AG08395 (cell line): Measurements from ENCODE around the gene TRAF7.
A peak's percentile ranks its signal among the peaks of the same experiment; 100 is the strongest.

Experiments
- DNase-seq: peaks from one replicate; pipeline ENCODE4 v3.0.0; 2012; ENCODE audit warnings: mixed read lengths, low spot score

Gene TRAF7

DNA sequence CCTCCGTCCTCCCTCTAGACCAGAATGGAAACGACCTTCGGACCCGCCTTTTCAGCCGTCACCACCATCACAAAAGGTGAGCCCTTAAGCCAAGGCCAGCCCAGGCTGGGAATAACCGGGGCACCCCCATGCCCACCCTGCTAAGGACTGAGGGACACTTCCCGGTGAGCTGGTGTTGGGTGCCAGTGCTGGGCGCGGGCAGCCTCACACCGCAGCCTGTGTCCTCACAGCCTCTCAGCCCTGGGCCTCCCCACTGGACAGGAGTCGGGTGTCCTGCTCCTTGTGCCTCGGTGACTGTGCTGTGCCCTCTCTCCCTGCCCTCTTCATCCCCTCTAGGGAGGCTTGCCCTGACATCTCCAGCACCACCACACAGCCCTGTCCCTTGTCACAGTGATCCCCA lies 10.3 kb downstream of the TRAF7 start:
- DNase-seq: no peak

GRCh38 chr16:2166263-2167067 lies 10.9 kb downstream of the TRAF7 start:
- no peak for DNase-seq

DNA sequence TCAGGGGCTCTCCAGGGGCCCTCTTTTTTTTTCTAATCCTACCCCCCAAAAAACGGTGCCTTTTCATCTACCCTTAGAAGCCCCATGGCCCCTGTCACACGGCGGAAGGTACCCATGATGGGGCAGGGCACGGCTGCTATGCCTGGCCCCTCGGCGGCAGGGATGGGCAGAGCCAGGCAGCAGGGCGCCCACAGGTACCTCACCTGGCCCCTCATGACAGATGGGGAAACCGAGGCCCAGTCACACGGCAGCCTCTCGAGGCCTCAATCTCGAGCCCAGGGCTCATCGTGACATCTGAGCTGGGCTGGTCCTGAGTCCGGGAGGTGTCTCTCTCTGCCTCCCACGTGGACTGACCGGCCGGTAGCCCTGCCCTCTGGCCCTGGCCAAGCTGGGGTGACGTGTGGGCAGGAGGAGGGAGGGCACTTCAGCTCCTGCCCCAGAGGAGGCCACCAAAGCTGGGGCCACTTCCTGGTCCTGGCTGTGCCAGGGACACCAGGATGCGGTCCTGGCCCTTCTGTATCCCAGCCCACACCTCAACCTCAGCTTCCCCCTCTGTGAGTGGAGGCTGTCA lies 11.6 kb downstream of the TRAF7 start:
- no peak for DNase-seq

GRCh38 chr16:2170080-2170479 lies 14.5 kb downstream of the TRAF7 start:
- no peak for DNase-seq

GRCh38 chr16:2170587-2171435 lies 15.2 kb downstream of the TRAF7 start:
- no peak for DNase-seq

DNA sequence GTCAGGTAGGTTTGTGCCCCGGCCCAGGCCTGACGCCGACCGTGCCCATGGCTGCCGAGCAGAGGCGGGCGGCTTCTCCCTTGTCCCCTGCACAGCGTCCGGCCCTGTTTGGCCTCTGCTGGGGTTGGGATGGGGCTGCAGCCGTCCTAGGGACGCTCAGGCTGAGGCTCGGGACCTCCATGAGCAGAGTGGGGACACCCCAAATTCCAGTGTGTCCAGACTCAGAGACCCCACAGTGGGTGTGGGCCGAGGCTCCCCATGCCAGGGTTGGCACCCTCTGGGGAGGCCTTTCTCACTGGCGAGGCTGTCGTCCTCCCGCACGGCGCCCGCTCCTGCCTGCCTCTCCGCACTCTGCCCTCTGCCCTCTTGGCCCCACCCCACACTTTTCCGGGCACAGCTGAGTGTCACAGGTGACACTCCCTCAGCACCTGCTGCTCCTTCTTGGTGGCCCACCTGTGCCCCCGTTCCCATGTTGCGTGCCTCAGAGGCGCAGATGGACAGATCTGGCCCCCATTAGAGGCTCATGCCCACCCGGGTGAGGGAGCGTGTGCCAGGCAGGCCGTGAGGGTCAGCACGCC lies 16.1 kb downstream of the TRAF7 start:
- no peak for DNase-seq

DNA sequence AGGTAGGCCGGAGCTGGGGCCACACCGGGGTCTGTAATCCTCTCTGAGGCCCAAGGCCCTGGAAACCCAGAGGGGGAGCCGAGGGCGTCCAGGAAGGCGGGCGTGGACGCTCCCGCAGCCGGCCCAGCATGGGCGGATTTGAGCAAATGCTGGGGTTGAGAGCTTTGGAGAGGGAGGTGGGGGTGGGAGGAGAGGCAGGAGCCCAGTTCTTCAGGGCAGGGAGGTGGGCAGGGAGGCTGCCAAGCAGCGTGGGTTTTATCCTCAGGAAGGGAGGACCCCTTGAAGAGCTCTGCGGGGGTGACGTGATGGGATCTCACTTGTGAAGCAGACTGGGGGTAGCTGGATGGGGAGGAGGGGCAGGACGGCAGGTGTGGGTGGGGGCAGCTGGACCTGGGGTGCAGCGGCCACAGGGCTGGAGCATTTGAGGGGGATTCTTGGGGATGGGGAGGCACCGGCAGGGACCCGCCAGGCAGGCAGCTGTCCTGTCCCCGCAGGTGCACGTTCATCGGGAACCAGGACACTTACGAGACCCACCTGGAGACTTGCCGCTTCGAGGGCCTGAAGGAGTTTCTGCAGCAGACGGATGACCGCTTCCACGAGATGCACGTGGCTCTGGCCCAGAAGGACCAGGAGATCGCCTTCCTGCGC lies 17.2 kb downstream of the TRAF7 start:
- no peak for DNase-seq

DNA sequence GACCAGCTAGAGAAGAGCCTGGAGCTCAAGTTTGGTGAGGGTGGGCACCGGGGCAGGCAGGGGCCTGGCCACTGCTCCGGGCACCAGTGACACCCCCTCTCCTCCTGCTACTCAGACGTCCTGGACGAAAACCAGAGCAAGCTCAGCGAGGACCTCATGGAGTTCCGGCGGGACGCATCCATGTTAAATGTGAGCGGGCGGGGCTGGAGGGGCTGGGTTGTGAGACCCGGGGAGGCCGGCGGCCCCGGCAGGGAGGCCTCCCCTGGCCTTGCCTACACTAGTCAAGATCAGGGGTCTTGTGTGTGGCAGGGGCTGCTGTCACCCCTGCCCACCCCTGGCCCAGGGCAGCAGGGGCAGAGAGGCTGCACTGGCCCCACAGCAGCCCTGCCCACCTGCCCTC lies 17.8 kb downstream of the TRAF7 start:
- DNase-seq: no peak

DNA sequence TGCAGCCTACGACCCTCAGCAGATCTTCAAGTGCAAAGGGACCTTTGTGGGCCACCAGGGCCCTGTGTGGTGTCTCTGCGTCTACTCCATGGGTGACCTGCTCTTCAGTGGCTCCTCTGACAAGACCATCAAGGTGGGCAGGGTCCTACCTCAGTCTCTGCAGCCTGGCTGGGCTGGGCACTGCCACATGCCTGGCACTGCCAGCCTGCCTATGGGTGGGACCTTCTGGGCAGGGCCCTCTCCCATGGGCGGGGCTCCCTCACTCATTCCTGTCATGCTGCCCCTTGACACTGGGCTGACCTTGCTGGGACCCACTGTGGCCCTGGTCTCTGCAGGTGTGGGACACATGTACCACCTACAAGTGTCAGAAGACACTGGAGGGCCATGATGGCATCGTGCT lies 18.3 kb downstream of the TRAF7 start:
- DNase-seq: no peak

DNA sequence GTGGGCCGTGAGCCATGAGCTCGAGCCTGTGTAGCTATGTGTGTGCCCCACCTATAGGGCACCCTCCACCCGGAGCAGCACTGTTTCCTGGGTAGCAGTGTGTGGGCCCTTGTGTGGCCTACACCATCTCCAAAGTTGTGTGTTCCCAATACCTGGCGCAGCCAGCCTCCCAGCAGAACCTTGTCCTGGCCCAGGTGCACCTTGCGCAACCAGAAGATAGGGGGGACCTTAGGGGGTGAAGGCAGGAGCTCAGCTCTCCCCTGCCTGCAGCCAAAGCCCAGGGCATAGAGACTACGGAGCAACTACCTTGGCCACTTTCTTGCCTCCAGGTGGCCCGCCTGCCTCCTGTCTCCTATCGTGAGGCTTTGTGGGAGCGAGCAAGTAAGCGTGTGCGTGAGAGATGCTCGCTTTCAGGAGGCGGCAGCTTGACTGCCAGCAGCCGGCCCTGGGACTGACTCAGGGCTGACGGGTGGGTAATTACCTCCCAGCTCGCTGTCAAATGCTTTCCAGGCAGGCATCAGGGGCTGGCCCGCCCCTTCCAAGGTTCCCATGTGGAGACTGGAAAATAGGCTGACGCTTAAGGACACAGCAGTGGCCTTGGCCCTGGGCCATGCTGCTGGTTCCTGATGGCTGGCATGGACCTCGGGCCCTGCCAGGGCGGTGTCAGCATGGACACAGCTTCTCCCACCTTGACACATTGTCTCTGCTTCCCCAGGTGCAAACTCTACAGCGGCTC lies 19.0 kb downstream of the TRAF7 start:
- DNase-seq: no peak

DNA sequence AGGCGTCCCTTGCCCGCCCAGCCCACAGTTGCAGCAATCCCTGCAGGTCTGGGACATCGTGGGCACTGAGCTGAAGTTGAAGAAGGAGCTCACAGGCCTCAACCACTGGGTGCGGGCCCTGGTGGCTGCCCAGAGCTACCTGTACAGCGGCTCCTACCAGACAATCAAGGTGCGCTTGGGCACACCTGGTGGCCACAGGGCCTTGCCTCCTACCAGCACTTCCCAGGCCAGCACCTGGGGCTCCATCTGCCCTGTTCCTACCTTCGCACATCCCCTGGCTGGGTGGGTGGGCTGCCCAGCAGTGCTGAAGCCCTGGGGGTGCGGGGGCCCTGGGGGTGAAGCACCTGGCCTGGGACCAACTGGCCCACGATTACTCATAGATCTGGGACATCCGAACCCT lies 19.9 kb downstream of the TRAF7 start:
- no peak for DNase-seq

- DNase-seq: no peak
Measured at GRCh38 chr16:2176047-2176446, 20.5 kb downstream of the TRAF7 start.

DNA sequence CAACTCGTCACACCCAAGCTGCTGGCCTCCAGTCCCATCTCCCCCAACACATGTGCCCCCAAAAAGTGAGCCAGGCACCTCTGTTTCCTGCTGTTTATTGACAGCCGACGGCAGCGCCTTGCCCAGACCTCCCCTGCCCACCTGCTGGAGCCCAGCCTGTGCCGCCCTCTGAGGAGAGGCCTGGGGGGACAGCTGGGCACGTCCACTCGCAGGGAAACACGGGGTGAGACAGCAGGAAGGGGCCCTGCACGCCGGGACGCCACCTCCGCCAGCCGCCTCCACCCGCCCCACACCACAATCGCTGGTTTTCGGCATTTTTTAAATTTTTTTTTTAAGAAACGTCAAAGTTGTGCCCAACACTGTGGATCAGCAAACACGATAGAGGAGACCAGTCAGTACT lies 21.5 kb downstream of the TRAF7 start:
- no peak for DNase-seq

DNA sequence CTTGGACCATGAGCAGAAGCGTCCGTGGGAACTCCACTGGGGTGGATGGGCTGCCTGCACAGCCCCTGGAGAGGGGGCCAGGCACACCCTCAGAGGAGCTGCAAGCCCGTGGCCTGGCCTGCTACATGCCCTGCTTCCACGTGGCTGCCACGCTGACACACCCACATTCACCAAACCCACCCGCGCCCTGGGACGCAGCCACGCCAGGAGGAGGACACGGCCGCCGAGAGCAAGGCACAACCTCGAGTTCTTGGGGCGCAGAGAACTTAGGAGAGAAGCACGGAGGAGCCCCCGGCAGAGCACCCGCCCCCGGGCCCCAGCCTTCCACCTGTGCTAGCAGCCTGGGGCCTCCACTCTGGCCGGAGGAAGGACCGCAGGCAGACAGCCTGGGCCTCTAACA lies 22.0 kb downstream of the TRAF7 start:
- DNase-seq: no peak

DNA sequence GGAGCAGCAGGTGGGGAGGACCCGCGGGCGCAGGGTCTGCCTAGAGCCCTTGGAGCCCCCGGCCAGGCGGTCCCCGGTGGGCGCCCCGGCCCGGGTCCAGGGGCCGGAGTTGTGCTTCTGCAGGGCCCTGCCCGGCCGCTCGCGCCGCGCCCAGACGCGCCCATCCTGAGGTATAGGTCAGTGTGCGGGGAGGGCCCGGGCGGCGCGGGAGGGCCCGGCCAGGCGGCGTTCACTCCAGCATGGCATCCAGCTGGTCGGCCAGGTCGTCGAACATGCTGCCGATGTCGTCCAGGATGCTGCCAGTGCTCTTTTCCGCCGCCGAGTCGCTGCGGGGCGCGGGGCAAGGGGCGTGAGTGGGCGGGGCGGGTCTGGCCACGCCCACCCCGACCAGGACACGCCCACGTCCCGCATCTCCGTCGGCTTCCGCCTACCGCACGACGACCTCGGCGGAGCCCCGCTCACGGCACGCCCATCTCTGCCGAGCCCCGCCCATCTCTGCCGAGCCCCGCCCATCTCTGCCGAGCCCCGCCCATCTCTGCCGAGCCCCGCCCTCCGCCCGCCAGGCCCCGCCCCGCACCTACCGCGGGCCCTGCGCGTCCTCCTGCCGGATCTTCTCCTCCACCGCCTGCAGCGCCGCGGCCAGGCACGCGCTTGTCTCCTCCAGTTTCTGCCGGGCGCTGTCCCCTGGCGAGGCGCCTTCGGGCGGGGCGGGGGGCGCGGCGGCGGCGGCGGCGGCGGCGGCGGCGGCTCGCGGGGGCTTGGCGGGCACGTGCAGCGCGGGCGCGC lies 22.9 kb downstream of the TRAF7 start:
- peak; percentile 10 for DNase-seq

DNA sequence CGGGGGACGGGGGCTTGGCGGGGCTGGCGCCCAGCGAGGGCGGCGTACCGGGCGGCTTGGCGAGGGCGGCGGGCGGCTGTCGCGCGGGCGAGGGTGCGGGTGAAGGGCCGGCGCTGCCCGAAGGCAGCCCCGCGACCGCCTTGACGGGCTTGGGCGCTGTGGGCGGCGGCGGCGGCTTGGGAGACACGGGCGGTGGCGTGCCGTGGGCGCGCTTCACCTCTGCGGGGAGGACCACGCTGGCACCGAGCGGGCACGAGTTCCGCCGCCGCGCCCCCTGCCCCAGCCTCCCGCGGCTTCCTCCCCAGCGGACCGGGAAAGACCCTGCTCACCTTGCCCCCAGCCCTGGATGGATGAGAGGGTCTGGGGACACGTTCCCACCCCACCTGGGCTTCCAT lies 23.5 kb downstream of the TRAF7 start:
- DNase-seq: no peak

DNA sequence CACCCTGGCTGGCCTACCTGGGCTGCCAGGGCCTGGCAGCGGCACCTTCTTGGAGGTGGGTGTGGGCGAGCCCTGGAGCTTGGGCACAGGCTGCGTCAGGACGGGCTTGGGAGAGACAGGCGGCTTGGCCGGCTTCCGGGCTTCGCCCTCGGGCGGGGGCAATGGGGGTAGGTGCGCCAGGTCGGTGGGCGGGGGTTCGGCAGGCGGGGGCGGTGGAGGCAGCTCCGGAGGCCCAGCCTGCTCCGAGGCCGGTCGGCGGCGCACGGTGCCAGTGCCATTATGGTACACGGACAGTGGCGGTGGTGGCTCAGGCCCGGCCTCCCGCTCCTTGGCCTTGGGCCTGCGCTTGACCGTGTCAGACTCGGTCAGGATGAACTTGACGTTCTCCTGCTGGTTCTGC lies 24.0 kb downstream of the TRAF7 start:
- DNase-seq: no peak

GRCh38 chr16:2180461-2180860 lies 24.9 kb downstream of the TRAF7 start:
- no peak for DNase-seq

GRCh38 chr16:2180962-2181923 lies 25.7 kb downstream of the TRAF7 start:
- DNase-seq: no peak

- DNase-seq: no peak
Measured at GRCh38 chr16:2181952-2182351, 26.4 kb downstream of the TRAF7 start.
